8988T (cell line): ENCODE data around the gene SLC35E4.

Source experiments
- DNase-seq: peaks from one replicate; pipeline ENCODE4 v3.0.0; 2011

The SLC35E4 gene

GRCh38 chr22:30694640-30695350 is 59.2 kb downstream of the SLC35E4 start, which contains the start of gene OSBP2:
TSS of gene OSBP2 (plus strand) at chr22:30694874. CDS start at chr22:30694910, 36 bp downstream.
- peak; percentile 40 for DNase-seq

GRCh38 chr22:30695351-30695851 is 59.8 kb downstream of the SLC35E4 start:
- DNase-seq: no peak

GRCh38 chr22:30695871-30696655 is 60.5 kb downstream of the SLC35E4 start:
- no peak for DNase-seq
